GM20000 (cell line): ENCODE results near the gene SDC1.
"Not testable (repeated sequence)": the region's sequence is repeated elsewhere in the genome, so short reads cannot be mapped to it uniquely, and the experiment has no call there.

Source experiments
- DNase-seq: peaks from one replicate; pipeline ENCODE4 v3.0.0; 2012; ENCODE audit warnings: low spot score
- TF ChIP-seq, protein P1 (sequence below): IDR thresholded peaks from 2 replicates; pipeline ENCODE4 v1.5.1; 2012; ENCODE audit warnings: mild to moderate bottlenecking, control low read depth; ENCODE audit errors: extremely low read depth, missing control alignments

Gene SDC1

DNA sequence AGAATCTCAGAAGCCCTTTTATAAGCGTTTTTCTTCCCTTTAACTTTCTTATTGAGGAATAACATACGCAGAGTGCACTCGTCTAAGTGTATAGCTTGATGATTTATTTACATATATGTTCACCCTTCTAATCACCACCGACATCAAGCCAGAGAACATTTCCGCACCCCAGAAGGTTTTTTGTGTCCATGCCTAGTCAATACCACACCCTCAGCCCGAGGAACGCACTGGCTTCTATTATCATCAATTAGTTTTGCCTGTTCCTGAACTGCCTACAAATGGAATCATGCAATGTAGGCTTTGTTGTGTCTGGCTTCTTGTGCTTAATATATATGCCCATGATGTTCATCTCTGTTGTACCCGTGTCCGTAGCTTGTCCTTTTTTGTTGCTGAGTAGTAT, 27.7 kb downstream of the SDC1 start:
- TF ChIP-seq, protein P1, sequence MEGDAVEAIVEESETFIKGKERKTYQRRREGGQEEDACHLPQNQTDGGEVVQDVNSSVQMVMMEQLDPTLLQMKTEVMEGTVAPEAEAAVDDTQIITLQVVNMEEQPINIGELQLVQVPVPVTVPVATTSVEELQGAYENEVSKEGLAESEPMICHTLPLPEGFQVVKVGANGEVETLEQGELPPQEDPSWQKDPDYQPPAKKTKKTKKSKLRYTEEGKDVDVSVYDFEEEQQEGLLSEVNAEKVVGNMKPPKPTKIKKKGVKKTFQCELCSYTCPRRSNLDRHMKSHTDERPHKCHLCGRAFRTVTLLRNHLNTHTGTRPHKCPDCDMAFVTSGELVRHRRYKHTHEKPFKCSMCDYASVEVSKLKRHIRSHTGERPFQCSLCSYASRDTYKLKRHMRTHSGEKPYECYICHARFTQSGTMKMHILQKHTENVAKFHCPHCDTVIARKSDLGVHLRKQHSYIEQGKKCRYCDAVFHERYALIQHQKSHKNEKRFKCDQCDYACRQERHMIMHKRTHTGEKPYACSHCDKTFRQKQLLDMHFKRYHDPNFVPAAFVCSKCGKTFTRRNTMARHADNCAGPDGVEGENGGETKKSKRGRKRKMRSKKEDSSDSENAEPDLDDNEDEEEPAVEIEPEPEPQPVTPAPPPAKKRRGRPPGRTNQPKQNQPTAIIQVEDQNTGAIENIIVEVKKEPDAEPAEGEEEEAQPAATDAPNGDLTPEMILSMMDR, result no peak
- no peak for DNase-seq

DNA sequence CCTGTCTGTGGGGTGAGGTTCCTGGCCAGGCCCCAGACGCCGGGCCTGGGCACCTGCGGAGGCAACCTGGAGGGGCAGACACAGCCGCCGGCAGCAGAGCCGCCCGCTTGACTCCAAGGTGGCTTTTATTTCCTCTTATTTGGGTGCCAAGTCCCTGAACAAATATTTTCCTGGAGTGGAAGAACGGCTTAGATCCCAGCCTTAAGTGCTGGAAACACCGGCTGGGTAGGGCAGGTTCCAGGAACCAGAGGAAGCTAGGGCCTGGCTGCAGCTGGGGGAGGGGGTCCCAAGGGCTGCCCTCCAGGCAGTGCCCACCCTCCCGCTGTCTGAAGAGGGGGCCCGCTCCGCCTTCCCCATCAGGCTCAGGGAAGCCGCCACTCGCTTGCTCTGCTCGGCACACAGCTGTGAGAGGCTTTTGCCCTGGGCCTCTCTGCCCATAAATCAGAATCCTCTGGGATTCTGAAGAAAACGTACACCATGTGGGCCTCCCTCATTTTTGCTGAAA, 28.2 kb downstream of the SDC1 start:
- DNase-seq, result no peak
- TF ChIP-seq, protein P1, result no peak

DNA sequence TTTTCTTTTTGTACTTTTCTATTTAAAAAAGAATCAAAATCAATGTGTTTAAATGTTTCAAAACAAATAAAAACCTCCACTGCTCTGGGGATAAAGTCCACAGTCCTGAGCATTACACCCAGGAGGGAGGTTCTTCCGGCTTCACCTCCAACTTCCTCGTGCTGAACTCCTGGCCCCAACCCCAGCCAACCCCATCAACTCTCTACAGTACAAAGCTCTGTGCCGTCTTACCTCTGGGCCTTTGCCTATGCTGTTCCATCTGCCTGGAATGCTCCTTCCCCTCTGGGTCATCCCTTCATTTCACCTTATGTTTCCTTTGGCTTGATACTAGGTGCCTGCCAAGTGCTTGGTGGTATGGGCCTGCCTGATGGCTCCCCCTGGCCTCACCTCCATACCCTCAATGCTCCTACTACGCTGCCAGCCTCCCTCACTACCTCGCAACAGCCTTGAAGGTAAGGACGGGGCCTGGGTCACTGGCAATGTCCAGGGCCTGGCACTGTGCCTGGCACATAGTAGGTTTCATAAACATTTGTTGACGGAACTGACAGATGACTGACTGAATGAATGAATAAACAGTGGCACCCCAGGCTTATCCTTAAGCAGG, 28.8 kb downstream of the SDC1 start:
- DNase-seq, result no peak
- TF ChIP-seq, protein P1, result no peak

DNA sequence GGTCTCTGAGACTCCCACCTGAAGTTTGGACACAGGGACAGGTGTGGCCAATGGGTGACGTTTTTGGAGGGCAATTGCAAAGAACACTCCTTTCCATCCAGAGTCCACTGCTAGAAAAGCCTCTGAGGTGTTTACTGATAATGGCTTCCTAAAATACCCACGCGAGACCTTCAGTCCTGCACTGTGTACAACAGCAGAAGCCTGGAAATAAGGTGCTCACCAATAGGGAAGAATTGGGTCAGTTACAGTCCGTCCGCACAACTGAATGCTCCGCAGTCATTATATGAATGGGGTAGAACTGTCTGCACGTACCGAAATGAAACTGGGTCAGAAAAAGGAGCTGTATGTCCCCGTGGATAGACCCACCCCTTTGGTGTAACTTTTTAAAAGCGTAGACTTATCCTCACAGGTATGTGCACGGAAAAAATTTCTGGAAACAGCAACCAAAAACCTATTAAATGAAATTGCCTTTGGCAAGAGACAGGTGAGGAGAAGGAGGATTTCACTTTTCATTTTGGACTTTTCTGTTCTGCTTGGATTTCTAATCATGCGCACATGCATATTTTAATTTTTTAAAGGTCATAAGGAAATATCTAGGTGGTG, 29.4 kb downstream of the SDC1 start:
- TF ChIP-seq, protein P1, result no peak
- no peak for DNase-seq

DNA sequence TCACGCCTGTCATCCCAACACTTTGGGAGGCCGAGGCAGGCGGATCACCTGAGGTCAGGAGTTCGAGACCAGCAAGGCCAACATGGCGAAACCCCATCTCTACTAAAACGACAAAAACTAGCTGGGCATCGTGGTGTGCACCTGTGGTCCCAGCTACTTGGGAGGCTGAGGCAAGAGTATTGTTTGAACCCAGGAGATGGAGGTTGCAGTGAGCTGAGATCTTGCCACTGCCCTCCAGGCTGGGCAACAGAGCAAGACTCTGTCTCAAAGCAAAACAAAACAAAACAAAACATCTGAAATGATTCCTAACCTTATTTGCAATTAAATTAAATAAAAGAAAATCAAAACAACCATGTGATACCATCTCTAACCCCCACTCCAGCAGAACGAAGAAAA, 29.9 kb downstream of the SDC1 start:
- DNase-seq, result not testable (repeated sequence)

DNA sequence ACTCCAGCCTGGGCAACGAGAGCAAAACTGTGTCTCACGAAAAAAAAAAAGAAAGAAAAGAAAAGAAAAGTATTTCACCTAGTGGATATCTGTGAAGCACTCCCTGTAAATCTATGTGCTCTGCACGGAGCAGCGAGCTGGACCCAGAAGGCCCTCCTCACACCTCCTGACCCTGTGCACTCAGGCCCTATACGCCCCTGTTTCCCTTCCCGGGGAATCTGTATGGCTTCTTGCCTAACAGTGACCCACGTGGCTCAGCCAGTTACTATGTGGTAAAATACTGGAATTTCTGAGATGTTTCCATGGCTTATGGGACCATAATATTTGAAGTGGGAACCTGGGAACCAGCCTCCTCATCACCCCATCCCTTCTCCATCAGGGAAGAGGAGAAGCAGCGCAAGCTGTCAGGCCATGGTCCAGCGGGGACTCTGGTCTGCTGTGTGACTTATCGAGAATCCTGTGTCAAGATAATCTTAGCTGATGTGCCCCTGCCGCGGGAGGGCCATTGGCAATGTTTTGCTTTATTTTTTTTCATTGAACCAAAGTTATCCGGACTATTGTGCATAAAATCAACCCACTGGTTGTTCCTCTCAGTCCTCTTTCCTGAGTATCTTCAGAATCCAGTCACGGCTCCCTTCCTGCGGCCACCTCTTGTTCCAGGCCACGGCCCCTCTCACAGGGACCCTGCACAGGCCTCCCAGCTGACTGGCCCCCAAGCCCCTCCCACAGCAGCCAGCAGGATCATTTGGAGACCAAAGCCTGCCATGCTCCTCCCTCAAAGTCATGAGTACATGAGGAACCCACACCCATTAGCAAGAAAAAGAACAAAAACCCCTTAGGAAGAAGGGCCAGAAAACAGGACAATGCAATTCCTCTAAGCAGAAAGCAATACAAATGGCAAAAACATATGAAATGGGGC, 30.6 kb downstream of the SDC1 start:
- DNase-seq, result no peak
- TF ChIP-seq, protein P1, result no peak

DNA sequence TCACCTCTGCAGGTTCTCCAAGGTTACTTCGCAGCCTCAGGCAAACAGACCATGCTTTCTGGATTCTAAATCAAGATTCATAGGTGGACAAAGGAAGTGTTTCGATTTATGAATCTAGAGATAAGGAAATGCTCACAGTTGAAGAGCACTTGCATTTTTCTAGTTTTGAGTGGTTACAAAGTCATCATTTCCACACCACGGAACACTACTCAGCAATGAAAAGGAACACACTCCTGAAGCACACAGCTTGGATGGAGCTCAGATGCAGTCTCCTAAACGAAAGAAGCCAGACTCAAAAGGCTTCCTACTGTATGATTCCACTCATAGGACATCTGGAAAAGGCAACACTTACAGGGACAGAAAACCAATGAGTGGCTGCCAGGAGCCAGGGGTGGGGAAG, 31.7 kb downstream of the SDC1 start:
- TF ChIP-seq, protein P1, result no peak
- no peak for DNase-seq
